PC-9 (cell line): ENCODE measurements around the gene PRSS33. TPM values are rescaled to one million over a fixed set of nuclear protein-coding genes. Genes with fewer than 3 reads are reported as not detected.
A peak's percentile ranks its signal among the peaks of the same experiment; 100 is the strongest.

Experiments used
- BruUV-seq: library from RNA; stranded (reverse); fragments of 400-500 nt; replicated peaks from 2 replicates; lab custom pipeline; 2021; lab: Mats Ljungman, UMichigan
- CTCF ChIA-PET: fragments of 300-600 bp; sonication (Branson Sonifier 250); formaldehyde crosslinking; loops from one replicate; lab custom pipeline; 2022; ENCODE audit warnings: antibody characterized with exemption; lab: Charles Lee
- POLR2A ChIA-PET: fragments of 300-600 bp; sonication (Branson Sonifier 250); formaldehyde crosslinking; loops from one replicate; lab custom pipeline; 2022; ENCODE audit warnings: antibody characterized with exemption; ENCODE audit not compliant: unreplicated experiment; lab: Charles Lee
- DNase-seq, 2 experiments: peaks; one replicate each; pipeline versions ENCODE4 v3.0.0 to v3.0.0-alpha.2; 2015 to 2022; ENCODE audit warnings: mixed read lengths in 1 of 2
- H2AFZ ChIP-seq: fragments of 200-600 bp; sonication (generic); 2 replicates; pipeline ENCODE4 v1.8.1; 2017; ENCODE audit warnings: antibody characterized with exemption
- H3F3A ChIP-seq: fragments of 200-600 bp; sonication (generic); 2 replicates; pipeline ENCODE4 v1.8.1; 2017; ENCODE audit warnings: antibody characterized with exemption, mild to moderate bottlenecking, low read depth; ENCODE audit not compliant: insufficient read depth
- H3K27ac ChIP-seq: fragments of 200-600 bp; sonication (generic); 2 replicates; pipeline ENCODE4 v1.6.1; 2016; ENCODE audit warnings: mixed run types
- H3K27me3 ChIP-seq: fragments of 200-600 bp; sonication (generic); 2 replicates; pipeline ENCODE4 v1.6.1; 2016; ENCODE audit warnings: low read depth, mixed run types; ENCODE audit not compliant: insufficient read depth
- H3K36me3 ChIP-seq: fragments of 200-600 bp; sonication (generic); 2 replicates; pipeline ENCODE4 v1.6.1; 2016; ENCODE audit warnings: low read depth, mixed run types
- H3K4me1 ChIP-seq: fragments of 200-600 bp; sonication (generic); replicated peaks from 2 replicates; pipeline ENCODE4 v1.6.1; 2016; ENCODE audit warnings: mixed run types; ENCODE audit not compliant: insufficient read depth
- H3K4me2 ChIP-seq: fragments of 200-600 bp; sonication (generic); 2 replicates; pipeline ENCODE4 v1.6.1; 2017; ENCODE audit warnings: mixed run types
- H3K4me3 ChIP-seq: fragments of 200-600 bp; sonication (generic); 2 replicates; pipeline ENCODE4 v1.6.1; 2016; ENCODE audit warnings: mixed run types
- H3K79me2 ChIP-seq: fragments of 200-600 bp; sonication (generic); 2 replicates; pipeline ENCODE4 v1.6.1; 2017; ENCODE audit warnings: low read depth, mixed run types
- H3K9me2 ChIP-seq: fragments of 200-600 bp; sonication (generic); 2 replicates; pipeline ENCODE4 v1.8.1; 2017; ENCODE audit warnings: mild to moderate bottlenecking; ENCODE audit not compliant: insufficient read depth
- H3K9me3 ChIP-seq: fragments of 200-600 bp; sonication (generic); 2 replicates; pipeline ENCODE4 v1.8.1; 2016; ENCODE audit warnings: low read depth; ENCODE audit not compliant: insufficient read depth
- H4K20me1 ChIP-seq: fragments of 200-600 bp; sonication (generic); 2 replicates; pipeline ENCODE4 v1.8.1; 2017; ENCODE audit not compliant: insufficient read depth
- CTCF ChIP-seq: fragments of 200-600 bp; sonication (generic); conservative IDR thresholded peaks from 2 replicates; pipeline ENCODE4 v1.6.1; 2017; ENCODE audit warnings: mixed run types, antibody characterized with exemption, mild to moderate bottlenecking, moderate library complexity
- EZH2 ChIP-seq: fragments of 200-600 bp; sonication (generic); IDR thresholded peaks from 2 replicates; pipeline ENCODE4 v1.8.0; 2017; ENCODE audit warnings: antibody characterized with exemption, low read depth
- intact Hi-C: fragments of 100-400 bp; cut with micrococcal nuclease; formaldehyde crosslinking; loops from one replicate; pipeline ENCODE4 v1.10.0; 2022; ENCODE audit not compliant: unreplicated experiment
- total RNA-seq: library from RNA; stranded (reverse); gene quantifications from 2 replicates; pipeline ENCODE4 v1.2.3, GENCODE V29; 2021

The PRSS33 gene
- total RNA-seq, 1 experiment from 2014 or later = 0.33 TPM

- POLR2A ChIA-PET = no interaction called here
- Histone ChIP-seq H3K27ac (no peak overlapping the region), H2AFZ (no peak overlapping the region), H3K27me3 (peaks cover 3% of the 10 kb centered on the region; the same call in 1 of the 2 replicates), H3K36me3 (no peaks in the 10 kb centered on the region), H3K4me1 (no peaks in the 10 kb centered on the region), H3K4me2 (no peak overlapping the region), H3K9me2 (no peaks in the 10 kb centered on the region), H3F3A (peaks cover 5% of the 10 kb centered on the region; the same call in 1 of the 2 replicates), H3K4me3 (no peak overlapping the region), H3K79me2 (no peaks in the 10 kb centered on the region), H3K9me3 (no peaks in the 10 kb centered on the region), H4K20me1 (no peaks in the 10 kb centered on the region)
- intact Hi-C loops = no loop called here
- TF ChIP-seq CTCF (no peak), EZH2 (no peak)
- no TSS peak for BruUV-seq
- CTCF ChIA-PET = no interaction called here
- DNase-seq = no peak
Measured at GRCh38 chr16:2786826-2787151, 571 bp downstream of the PRSS33 start.

GRCh38 chr16:2786061-2786825 lies 1.1 kb downstream of the PRSS33 start:
- Histone ChIP-seq H3K9me3 (no peaks in the 10 kb centered on the region), H3K4me3 (no peak overlapping the region), H4K20me1 (no peaks in the 10 kb centered on the region), H3F3A (peaks cover 6% of the 10 kb centered on the region; the same call in 1 of the 2 replicates), H3K27me3 (peaks cover 3% of the 10 kb centered on the region; the same call in 1 of the 2 replicates), H3K27ac (no peak overlapping the region), H3K36me3 (no peaks in the 10 kb centered on the region), H3K4me1 (no peaks in the 10 kb centered on the region), H3K79me2 (no peaks in the 10 kb centered on the region), H2AFZ (no peak overlapping the region), H3K4me2 (peak overlapping the region; percentile 26; the same call in 1 of the 2 replicates), H3K9me2 (no peaks in the 10 kb centered on the region)
- DNase-seq = no peak
- intact Hi-C loops = no loop called here
- POLR2A ChIA-PET = interaction anchor here (0.6 to 0.7 kb wide), 2 partner anchors 8 to 1537 kb away, joined by 3 read pairs; no protein-coding TSS in a partner anchor
- BruUV-seq = no TSS peak
- CTCF ChIA-PET = no interaction called here
- TF ChIP-seq CTCF = no peak
- no peak for TF ChIP-seq EZH2

- intact Hi-C loops = no loop called here
- no peaks in the 10 kb centered on the region for H4K20me1 ChIP-seq
- no peak overlapping the region for H3K4me3 ChIP-seq
- peaks cover 13% of the 10 kb centered on the region; the same call in 1 of the 2 replicates for H3F3A ChIP-seq
- H3K27ac ChIP-seq = no peak overlapping the region
- H3K4me1 ChIP-seq = no peaks in the 10 kb centered on the region
- H3K4me2 ChIP-seq = peak overlapping the region; percentile 26; the same call in 1 of the 2 replicates
- H2AFZ ChIP-seq = no peak overlapping the region
- DNase-seq = peak in 1 of 2 experiments; percentile 48
- TF ChIP-seq EZH2 (no peak), CTCF (no peak)
- H3K27me3 ChIP-seq = peaks cover 3% of the 10 kb centered on the region; the same call in 1 of the 2 replicates
- H3K79me2 ChIP-seq = no peaks in the 10 kb centered on the region
- no TSS peak for BruUV-seq
- no peaks in the 10 kb centered on the region for H3K9me2 ChIP-seq
- CTCF ChIA-PET = no interaction called here
- POLR2A ChIA-PET = interaction anchor here (0.6 to 0.7 kb wide), 4 partner anchors 9 to 1704 kb away, joined by 3 to 6 read pairs (median 3); no protein-coding TSS in a partner anchor
- H3K36me3 ChIP-seq = no peaks in the 10 kb centered on the region
- H3K9me3 ChIP-seq = no peaks in the 10 kb centered on the region
Measured at GRCh38 chr16:2785101-2785991, 2.0 kb downstream of the PRSS33 start.
